Activated CD4-positive, alpha-beta memory T cell treated with anti-CD3 and anti-CD28 coated beads for 36 hours (primary cell): Measurements from ENCODE around the gene VAV3. TPM values are rescaled to one million over a fixed set of nuclear protein-coding genes. Genes with fewer than 3 reads are reported as not detected.
"Not testable (repeated sequence)": the region's sequence is repeated elsewhere in the genome, so short reads cannot be mapped to it uniquely, and the experiment has no call there.

Source experiments
- CTCF ChIA-PET: fragments of 350-600 bp; sonication (Branson Sonifier 250); formaldehyde crosslinking; loops from one replicate; lab custom pipeline; 2021; ENCODE audit warnings: antibody characterized with exemption, inconsistent platforms; lab: Charles Lee
- POLR2A ChIA-PET: fragments of 350-600 bp; sonication (Branson Sonifier 250); formaldehyde crosslinking; loops from one replicate; lab custom pipeline; 2021; ENCODE audit warnings: antibody characterized with exemption; lab: Charles Lee
- DNase-seq: peaks from one replicate; pipeline ENCODE4 v3.0.0-alpha.2; 2020
- H3K27ac Mint-ChIP-seq: one replicate; pipeline ENCODE4 v1.8.0; 2021; ENCODE audit warnings: mixed read lengths
- H3K27me3 Mint-ChIP-seq: one replicate; pipeline ENCODE4 v1.8.0; 2021; ENCODE audit warnings: mixed read lengths
- H3K36me3 Mint-ChIP-seq: one replicate; pipeline ENCODE4 v1.8.0; 2021; ENCODE audit warnings: mixed read lengths
- H3K4me1 Mint-ChIP-seq: one replicate; pipeline ENCODE4 v1.8.0; 2021; ENCODE audit warnings: low read depth, mixed read lengths
- H3K4me3 Mint-ChIP-seq: one replicate; pipeline ENCODE4 v1.8.0; 2021; ENCODE audit warnings: mild to moderate bottlenecking, mixed read lengths
- H3K9me3 Mint-ChIP-seq: one replicate; pipeline ENCODE4 v1.8.0; 2021; ENCODE audit warnings: mixed read lengths
- intact Hi-C: fragments of 100-400 bp; cut with micrococcal nuclease; formaldehyde crosslinking; loops from one replicate; pipeline ENCODE4 v1.15.1; 2023
- total RNA-seq, 2 experiments: library from RNA; stranded (reverse); gene quantifications; one replicate each; pipeline ENCODE4 v1.2.3, GENCODE V29; 2021

Gene VAV3
- total RNA-seq, 2 experiments from 2014 or later, result 2.3 to 3.3 TPM

- no peaks in the 10 kb centered on the region for H3K9me3 Mint-ChIP-seq
- no peak overlapping the region for H3K27ac Mint-ChIP-seq
- H3K27me3 Mint-ChIP-seq, result no peaks in the 10 kb centered on the region
- no peak for DNase-seq
- CTCF ChIA-PET, result interaction anchor here (1.0 kb wide), 1 partner anchor 318 kb away, joined by 5 read pairs; no protein-coding TSS in a partner anchor
- H3K4me1 Mint-ChIP-seq, result no peaks in the 10 kb centered on the region
- POLR2A ChIA-PET, result no interaction called here
- H3K4me3 Mint-ChIP-seq, result no peak overlapping the region
- H3K36me3 Mint-ChIP-seq, result no peaks in the 10 kb centered on the region
- intact Hi-C loops, result no loop called here
These were observed 216.4 kb downstream of the VAV3 start for GRCh38 chr1:107748531-107748930.

DNA sequence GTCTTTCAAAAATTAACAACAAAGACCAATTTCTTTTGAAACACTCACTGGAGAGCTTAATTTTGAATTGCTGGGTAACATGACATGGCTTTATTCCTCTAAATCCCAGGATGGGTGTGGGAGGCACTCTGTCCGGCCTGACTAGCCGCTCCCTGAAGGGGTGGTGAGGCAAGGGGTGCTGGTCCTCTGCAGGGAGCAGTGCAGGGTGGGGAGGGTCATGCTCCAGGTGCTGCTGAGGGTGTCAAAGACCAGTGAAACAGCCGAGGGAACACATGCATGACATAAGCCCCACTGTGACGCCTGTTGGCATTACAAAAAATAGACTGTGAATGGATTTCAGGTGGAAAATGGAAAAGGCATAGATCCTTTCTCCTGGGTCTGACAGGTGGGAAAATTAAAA is 223.7 kb downstream of the VAV3 start:
- no peak overlapping the region for H3K27ac Mint-ChIP-seq
- no peaks in the 10 kb centered on the region for H3K9me3 Mint-ChIP-seq
- H3K4me1 Mint-ChIP-seq, result no peaks in the 10 kb centered on the region
- no peaks in the 10 kb centered on the region for H3K27me3 Mint-ChIP-seq
- intact Hi-C loops, result no loop called here
- no peak overlapping the region for H3K4me3 Mint-ChIP-seq
- ChIA-PET POLR2A (no interaction called here), CTCF (no interaction called here)
- no peaks in the 10 kb centered on the region for H3K36me3 Mint-ChIP-seq
- no peak for DNase-seq

GRCh38 chr1:107740579-107740978 is 224.4 kb downstream of the VAV3 start:
- no peaks in the 10 kb centered on the region for H3K4me1 Mint-ChIP-seq
- intact Hi-C loops, result no loop called here
- CTCF ChIA-PET, result no interaction called here

DNA sequence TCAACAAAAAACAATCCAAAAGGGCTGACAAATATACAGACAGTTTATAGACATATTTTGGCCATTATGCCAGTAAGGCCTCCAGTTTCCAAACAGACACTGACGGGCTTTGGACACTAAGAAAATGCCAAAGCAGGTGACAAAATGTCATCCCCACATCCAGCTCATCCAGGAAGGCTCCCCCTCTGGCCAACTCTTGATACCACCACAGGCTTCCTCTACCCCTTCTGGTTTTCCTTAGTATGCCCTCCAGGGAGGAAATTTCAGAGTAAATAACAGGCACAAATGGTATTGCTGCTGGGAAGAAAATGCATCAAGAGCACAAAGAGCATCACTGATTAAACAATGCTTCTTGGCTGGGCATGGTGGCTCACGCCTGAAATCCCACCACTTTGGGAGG is 225.3 kb downstream of the VAV3 start:
- CTCF ChIA-PET, result no interaction called here
- intact Hi-C loops, result no loop called here
- POLR2A ChIA-PET, result no interaction called here

More at GRCh38 chr1:107740579-107740978, 224.4 kb downstream of the VAV3 start:
- no peak for DNase-seq
- Mint-ChIP-seq H3K36me3 (no peaks in the 10 kb centered on the region), H3K4me3 (no peak overlapping the region), H3K9me3 (no peaks in the 10 kb centered on the region), H3K27me3 (no peaks in the 10 kb centered on the region), H3K27ac (no peak overlapping the region)
- POLR2A ChIA-PET, result no interaction called here

GRCh38 chr1:107739201-107739600 is 225.8 kb downstream of the VAV3 start:
- no peaks in the 10 kb centered on the region for H3K4me1 Mint-ChIP-seq
- ChIA-PET POLR2A (no interaction called here), CTCF (no interaction called here)
- H3K9me3 Mint-ChIP-seq, result no peaks in the 10 kb centered on the region
- intact Hi-C loops, result no loop called here
- no peaks in the 10 kb centered on the region for H3K36me3 Mint-ChIP-seq
- H3K27ac Mint-ChIP-seq, result no peak overlapping the region
- no peak for DNase-seq
- no peaks in the 10 kb centered on the region for H3K27me3 Mint-ChIP-seq
- H3K4me3 Mint-ChIP-seq, result no peak overlapping the region

More for the DNA sequence above, 225.3 kb downstream of the VAV3 start:
- no peaks in the 10 kb centered on the region for H3K36me3 Mint-ChIP-seq
- H3K9me3 Mint-ChIP-seq, result no peaks in the 10 kb centered on the region
- H3K4me1 Mint-ChIP-seq, result no peaks in the 10 kb centered on the region
- no peak overlapping the region for H3K4me3 Mint-ChIP-seq
- no peaks in the 10 kb centered on the region for H3K27me3 Mint-ChIP-seq
- DNase-seq, result no peak
- H3K27ac Mint-ChIP-seq, result no peak overlapping the region

DNA sequence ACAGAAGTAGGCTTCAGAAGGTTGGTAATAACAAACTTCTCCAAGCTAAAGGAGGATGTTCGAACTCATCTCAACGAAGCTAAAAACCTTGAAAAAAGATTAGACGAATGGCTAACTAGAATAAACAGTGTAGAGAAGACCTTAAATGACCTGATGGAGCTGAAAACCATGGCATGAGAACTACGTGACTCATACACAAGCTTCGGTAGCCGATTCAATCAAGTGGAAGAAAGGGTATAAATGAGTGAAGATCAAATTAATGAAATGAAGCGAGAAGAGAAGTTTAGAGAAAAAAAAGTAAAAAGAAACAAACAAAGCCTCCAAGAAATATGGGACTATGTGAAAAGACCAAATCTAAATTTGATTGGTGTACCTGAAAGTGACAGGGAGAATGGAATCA is 231.6 kb downstream of the VAV3 start:
- POLR2A ChIA-PET, H3K4me1 Mint-ChIP-seq, DNase-seq, H3K27me3 Mint-ChIP-seq, H3K4me3 Mint-ChIP-seq, intact Hi-C loops, H3K36me3 Mint-ChIP-seq, H3K9me3 Mint-ChIP-seq, H3K27ac Mint-ChIP-seq: not testable (repeated sequence)
- CTCF ChIA-PET, result interaction anchor here (0.5 kb wide), 1 partner anchor 568 kb away, joined by 3 read pairs; no protein-coding TSS in a partner anchor

- no peak overlapping the region for H3K4me3 Mint-ChIP-seq
- no peak for DNase-seq
- ChIA-PET CTCF (no interaction called here), POLR2A (no interaction called here)
- intact Hi-C loops, result no loop called here
- no peaks in the 10 kb centered on the region for H3K9me3 Mint-ChIP-seq
- no peaks in the 10 kb centered on the region for H3K4me1 Mint-ChIP-seq
- no peaks in the 10 kb centered on the region for H3K27me3 Mint-ChIP-seq
- no peak overlapping the region for H3K27ac Mint-ChIP-seq
- H3K36me3 Mint-ChIP-seq, result peaks cover 2% of the 10 kb centered on the region
These were observed 237.1 kb downstream of the VAV3 start for GRCh38 chr1:107727866-107728265.

GRCh38 chr1:107726860-107727259 is 238.1 kb downstream of the VAV3 start:
- CTCF ChIA-PET, result no interaction called here
- Mint-ChIP-seq H3K4me3 (no peak overlapping the region), H3K27me3 (no peaks in the 10 kb centered on the region), H3K27ac (no peak overlapping the region), H3K36me3 (no peaks in the 10 kb centered on the region), H3K9me3 (no peaks in the 10 kb centered on the region), H3K4me1 (no peaks in the 10 kb centered on the region)
- DNase-seq, result no peak
- POLR2A ChIA-PET, result no interaction called here
- intact Hi-C loops, result no loop called here

- Mint-ChIP-seq H3K27ac (no peak overlapping the region), H3K36me3 (no peaks in the 10 kb centered on the region), H3K9me3 (no peaks in the 10 kb centered on the region), H3K4me1 (no peaks in the 10 kb centered on the region), H3K27me3 (no peaks in the 10 kb centered on the region), H3K4me3 (no peak overlapping the region)
- intact Hi-C loops, result no loop called here
- no peak for DNase-seq
- ChIA-PET CTCF (no interaction called here), POLR2A (no interaction called here)
These were observed 240.3 kb downstream of the VAV3 start for GRCh38 chr1:107724648-107725047.

DNA sequence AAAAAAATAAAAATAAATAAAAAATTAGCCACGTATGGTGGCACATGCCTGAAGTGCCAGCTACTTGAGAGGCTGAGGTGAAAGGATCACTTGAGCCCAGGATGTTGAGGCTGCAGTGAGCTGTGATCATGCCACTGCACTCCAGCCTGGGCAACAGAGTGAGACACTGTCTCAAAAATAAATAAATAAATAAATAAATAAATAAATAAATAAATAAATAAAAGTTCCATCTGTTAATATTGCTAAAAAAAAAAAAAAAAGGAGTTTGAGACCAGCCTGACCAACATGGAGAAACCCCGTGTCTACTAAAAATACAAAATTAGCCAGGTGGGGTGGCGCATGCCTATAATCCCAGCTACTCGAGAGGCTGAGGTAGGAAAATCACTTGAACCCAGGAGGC is 244.8 kb downstream of the VAV3 start:
- CTCF ChIA-PET, result not testable (repeated sequence)

DNA sequence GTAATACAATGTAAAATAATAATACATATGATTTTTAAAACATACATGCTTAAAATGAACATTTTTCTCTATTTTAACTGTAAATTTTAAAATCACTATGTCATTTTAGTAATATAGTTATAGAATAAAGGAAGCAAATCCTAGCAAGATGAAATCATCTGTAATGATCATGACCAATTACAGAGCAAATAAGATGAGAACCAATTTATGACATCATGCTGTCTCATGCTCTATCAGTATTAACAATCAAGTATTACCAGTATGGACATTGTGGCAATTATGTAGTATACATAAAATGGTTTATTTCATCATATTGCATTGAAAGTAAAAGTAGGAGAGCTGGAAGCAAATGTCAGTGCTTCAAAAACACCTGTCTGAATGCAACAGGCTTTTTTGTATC is 255.0 kb downstream of the VAV3 start:
- H3K9me3 Mint-ChIP-seq, result no peaks in the 10 kb centered on the region
- no peak overlapping the region for H3K4me3 Mint-ChIP-seq
- no peak for DNase-seq
- no peak overlapping the region for H3K27ac Mint-ChIP-seq
- ChIA-PET POLR2A (no interaction called here), CTCF (no interaction called here)
- no peaks in the 10 kb centered on the region for H3K27me3 Mint-ChIP-seq
- intact Hi-C loops, result no loop called here
- no peaks in the 10 kb centered on the region for H3K4me1 Mint-ChIP-seq
- H3K36me3 Mint-ChIP-seq, result peaks cover 3% of the 10 kb centered on the region

More for the DNA sequence above, 244.8 kb downstream of the VAV3 start:
- intact Hi-C loops, H3K4me1 Mint-ChIP-seq, DNase-seq, H3K4me3 Mint-ChIP-seq, POLR2A ChIA-PET, H3K27me3 Mint-ChIP-seq, H3K36me3 Mint-ChIP-seq, H3K27ac Mint-ChIP-seq, H3K9me3 Mint-ChIP-seq: not testable (repeated sequence)

- no peak for DNase-seq
- Mint-ChIP-seq H3K9me3 (no peaks in the 10 kb centered on the region), H3K27me3 (no peaks in the 10 kb centered on the region), H3K4me1 (no peaks in the 10 kb centered on the region), H3K36me3 (peaks cover 9% of the 10 kb centered on the region), H3K4me3 (no peak overlapping the region), H3K27ac (no peak overlapping the region)
- POLR2A ChIA-PET, result no interaction called here
- intact Hi-C loops, result no loop called here
- CTCF ChIA-PET, result no interaction called here
These were observed 257.9 kb downstream of the VAV3 start for GRCh38 chr1:107707111-107707510.

GRCh38 chr1:107706182-107706581 is 258.8 kb downstream of the VAV3 start:
- no peak overlapping the region for H3K27ac Mint-ChIP-seq
- no peaks in the 10 kb centered on the region for H3K9me3 Mint-ChIP-seq
- no peak overlapping the region for H3K4me3 Mint-ChIP-seq
- intact Hi-C loops, result no loop called here
- H3K27me3 Mint-ChIP-seq, result no peaks in the 10 kb centered on the region
- ChIA-PET CTCF (no interaction called here), POLR2A (no interaction called here)
- no peaks in the 10 kb centered on the region for H3K4me1 Mint-ChIP-seq
- DNase-seq, result no peak
- peaks cover 9% of the 10 kb centered on the region for H3K36me3 Mint-ChIP-seq
